ENCODE data around the gene APBA2.

APBA2 gene

DNA sequence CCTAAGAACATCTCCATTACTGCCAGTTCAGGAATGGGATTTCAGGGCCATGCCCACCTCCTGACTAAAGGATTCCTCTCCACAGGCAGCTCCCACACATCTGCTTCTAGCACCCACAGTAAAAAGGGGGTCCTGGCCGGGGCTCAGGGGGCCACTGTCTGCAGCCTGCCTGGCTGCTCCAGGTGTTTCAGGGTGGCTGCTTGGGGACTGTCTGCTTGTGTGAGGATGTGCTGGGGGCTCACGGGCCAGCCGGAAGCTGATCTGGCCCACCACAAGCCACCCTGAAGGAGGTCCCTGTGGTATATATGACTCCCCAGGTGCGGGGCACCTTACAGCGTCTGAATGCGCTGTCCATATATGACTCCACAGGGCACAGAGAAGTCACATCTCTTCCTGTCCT is 248.5 kb downstream of the APBA2 start:
- DNase-seq (ENCODE audit: low read depth): no peak

DNA sequence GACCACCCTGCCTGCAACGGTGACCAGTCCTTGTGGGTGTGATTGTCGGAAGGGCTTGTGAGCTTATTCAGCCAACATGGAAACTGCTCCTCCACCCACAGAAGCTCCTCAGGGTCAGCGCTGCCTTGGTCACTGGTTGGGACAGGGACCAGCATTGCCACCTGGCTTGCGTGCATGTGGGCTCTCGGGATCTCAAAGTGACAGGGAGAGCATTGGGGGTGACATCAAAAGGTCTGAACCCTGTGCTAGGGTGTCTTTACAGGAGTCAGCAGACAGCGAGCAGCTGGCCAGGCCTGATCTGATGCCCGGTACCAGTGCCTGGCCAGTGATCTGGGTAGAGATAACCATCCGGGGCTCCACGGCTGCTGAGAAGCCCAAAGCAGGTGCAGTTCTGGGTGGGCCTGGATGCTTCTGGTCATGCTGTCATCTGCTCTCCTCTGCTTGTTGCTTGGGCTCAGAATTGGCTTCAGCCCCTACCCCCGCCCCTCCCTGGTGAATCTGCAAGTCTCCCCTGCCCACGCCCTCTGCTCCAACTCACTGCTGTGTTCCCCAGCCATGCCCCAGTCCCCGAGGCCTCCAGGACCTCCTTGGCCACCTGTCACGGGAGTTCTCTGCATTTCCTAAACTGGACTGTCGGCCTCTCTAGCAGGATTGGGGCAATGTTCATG is 249.0 kb downstream of the APBA2 start:
- DNase-seq (ENCODE audit: low read depth): no peak

DNA sequence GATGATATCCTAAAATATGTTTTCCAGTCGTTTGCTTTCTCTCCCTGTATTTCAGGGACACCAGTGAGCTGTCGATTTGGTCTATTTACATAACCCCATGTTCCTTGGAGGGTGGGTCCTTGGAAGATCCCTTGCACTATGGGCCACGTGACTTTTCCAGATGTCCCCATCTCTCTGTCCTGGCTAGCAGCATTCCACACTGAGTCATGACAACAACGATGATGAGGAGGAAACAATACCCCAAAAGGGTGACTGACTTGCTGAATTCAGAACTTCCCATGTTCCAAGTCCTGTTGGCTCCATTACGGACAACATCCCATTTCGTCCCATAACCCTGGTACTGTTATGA is 249.5 kb downstream of the APBA2 start:
- no peak for DNase-seq (ENCODE audit: low read depth)

DNA sequence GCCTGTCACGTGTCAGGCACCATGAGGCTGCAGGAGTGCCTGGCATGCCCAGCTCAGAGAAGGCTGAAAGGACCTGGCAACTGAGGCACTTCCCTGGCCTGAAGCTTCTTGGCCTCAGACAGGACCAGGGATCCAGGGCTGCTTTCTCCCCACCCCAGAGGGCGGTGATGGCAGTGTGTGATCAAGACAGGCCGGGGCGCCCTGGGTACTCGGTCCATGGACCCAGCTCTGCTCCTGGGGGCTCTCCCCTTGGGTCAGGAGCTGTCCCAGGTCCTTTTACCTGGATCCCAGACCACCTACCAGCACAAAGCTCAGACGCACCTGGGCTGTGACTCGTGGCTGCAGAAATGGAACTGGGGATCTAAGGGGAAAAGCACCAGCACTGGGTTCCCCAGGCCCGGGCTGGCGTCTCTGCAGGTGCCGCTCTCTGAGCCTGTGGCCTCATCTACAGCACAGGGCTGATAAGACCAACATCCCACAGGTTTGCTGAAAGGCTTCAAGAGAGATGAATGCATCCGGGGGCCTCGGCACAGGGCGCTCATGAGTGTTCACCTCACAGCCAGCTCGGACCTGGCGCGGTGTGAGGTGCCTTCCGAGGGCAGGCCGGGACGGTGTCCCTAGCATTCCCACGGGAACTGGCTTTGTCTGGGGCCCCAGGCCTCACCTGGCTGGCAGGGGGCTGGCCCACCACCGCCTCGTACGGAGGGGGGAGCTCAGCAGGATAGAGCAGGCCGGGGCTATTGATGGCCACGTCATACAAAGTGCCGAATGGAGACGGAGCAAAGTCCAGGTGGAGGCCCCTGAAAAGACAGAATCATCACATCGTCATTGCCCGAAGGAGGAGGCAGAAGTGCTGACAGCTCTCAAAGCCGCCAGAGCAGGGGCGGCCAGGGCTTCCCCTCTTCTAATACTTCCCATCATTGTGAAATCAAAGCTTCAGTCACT is 250.2 kb downstream of the APBA2 start:
- DNase-seq (ENCODE audit: low read depth): no peak

DNA sequence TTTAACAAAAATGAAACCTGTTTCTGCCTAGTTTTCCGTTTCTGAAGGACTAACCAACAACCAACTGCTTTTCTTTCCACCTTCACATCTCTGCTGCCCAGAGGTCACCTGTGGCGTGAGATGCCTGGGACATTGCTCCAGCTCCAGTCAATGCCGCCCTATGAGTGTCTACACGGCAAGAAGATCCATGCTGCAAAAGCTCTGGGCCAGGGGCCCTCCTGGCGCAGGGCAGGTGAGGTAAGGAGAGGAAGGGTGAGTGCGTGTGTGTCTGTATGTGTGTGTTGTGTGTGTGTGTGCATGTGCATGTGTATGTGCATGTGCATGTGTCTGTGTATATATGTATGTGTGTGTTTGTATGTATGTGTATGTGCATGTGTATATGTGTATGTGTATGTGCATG is 252.5 kb downstream of the APBA2 start:
- no peak for DNase-seq (ENCODE audit: low read depth)

DNA sequence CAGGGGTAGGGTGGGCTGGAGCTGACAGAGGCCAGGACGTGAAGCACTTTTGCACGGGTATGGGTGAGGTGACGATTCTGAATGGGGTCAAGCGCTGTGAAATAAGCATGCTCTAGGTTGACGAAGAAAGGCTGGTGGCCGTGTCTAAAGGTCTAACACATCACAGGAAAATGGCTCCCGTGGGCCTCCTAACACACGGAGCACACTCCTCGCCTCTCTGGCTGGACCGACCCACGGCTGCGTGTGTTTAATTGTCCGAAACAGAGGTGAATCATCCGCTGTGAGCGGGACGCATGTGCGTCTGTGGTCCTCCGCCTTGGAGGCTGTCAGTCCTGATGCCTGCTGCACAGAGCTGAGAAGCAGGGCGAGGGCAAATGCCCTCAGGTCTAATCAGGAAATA is 253.3 kb downstream of the APBA2 start:
- DNase-seq (ENCODE audit: low read depth): no peak

DNA sequence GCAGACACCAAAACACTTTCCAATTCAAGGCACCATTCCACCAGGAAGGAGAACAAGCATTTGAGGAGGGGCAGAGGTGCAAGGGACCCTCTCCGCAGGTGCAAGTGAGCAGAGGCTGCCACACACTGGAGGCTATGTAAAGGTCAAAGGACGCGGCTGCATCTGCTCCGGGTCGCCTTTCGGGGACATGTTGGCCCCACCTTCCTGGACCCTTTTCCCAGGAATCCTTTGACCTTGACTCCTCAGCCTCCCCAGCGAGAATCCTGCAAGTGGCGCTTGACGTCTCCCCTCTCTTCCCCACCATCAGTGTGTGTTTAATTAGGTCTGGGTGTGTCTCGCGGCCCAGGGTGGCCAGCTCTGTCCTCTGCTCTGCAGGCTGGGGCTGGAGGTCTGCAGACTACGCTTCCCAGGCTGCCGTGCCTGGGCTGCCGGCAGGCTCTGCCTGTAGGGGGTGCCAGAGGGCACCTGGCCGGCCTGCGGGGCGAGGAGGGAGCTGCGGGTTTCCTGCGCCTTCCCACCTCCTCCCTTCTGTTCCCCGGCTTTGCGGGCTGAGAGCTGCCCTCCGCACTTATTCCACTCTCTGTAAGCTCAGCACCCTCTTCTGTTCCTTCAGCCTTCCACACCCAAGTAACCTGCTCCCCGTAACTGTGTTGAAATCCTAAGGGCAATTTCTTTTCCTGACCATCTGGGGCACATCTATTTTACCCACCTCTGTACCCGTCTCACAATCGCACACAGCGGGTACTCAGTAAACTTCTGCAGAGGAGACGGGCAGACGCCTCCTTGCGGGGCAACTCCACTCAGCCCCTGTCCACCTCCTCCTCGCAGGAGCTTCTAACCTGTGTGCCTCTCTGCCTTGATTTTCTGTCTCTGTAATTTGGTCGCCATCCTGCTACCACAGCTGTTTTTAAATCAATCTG is 254.0 kb downstream of the APBA2 start:
- DNase-seq (ENCODE audit: low read depth): peak; percentile 17

DNA sequence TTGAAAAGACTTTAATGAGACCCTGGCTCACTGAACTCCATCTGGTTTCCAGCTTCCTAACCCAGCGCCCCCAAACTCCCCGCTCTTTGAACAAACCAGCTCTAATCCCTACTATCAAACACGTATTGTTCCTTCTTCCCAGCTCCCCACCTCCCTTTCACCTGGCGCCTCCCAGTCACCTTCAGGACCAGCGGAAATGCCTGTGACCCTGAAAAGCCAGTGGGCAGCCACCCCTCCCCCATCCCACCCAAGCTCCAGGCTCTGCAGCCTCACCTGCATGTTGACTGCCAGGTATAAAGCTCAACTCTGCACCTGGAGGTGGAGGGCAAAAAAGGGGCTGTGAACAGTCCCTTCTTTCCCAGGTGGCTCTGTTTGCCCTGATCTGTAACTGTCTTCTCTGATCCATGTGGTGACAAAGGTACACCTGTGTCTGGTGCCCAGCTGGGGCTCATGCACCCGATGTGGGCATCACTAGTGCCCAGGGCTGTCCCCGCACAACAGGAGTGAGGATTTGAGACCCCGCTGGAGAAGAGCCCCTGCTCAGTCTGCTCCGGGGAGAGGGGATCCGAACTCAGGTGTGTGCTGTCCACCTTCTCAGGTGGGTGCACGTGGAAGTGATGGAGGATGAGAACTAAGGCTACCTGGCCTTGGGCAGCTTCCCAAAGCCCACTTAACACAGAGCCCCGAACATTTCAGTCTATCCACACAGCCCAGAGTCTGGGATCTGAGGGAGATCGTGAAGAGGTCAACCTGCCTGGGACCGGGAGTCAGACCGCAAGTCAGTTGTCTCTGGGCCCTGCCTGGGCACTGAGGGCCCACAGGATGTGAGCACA is 254.9 kb downstream of the APBA2 start:
- no peak for DNase-seq (ENCODE audit: low read depth)

DNA sequence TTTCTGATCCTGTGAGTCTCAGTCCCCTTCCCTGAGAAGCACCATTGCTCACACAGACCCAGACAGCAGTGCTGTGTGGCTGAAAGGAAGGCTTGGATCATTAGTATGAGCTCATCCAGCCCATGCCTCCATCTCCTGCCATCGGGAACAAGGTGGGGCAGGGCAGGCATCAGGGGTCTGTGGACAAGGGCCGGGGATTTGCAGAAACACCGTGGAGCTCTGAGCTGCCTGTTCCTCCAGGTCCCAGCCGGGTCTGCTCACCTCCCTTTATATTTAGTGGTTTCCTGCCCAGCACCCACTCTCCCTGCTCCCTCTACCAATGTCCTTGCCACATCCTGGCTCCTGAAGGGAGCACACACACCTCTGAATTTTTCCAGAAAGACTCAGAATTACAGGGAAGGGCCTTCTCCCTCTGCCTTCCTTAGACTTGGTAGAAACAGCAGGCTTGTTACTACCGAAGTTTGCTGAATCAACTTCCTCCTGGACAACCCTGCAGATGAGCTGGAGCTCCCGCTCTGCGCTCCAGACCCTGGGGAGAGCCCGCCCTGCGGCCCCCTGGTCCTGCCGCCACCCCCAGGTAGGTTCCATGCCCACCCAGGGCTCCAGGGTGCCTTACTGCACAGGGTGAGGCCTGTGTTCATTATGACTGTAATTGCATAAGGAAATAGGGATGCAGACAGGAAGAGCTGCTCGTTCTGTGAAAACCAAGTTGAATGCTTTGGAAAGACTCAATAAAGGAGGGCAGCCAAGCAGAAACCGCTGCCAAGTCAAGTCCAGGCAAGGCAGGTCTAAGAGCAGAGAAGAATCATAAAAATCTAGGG is 255.7 kb downstream of the APBA2 start:
- no peak for DNase-seq (ENCODE audit: low read depth)

DNA sequence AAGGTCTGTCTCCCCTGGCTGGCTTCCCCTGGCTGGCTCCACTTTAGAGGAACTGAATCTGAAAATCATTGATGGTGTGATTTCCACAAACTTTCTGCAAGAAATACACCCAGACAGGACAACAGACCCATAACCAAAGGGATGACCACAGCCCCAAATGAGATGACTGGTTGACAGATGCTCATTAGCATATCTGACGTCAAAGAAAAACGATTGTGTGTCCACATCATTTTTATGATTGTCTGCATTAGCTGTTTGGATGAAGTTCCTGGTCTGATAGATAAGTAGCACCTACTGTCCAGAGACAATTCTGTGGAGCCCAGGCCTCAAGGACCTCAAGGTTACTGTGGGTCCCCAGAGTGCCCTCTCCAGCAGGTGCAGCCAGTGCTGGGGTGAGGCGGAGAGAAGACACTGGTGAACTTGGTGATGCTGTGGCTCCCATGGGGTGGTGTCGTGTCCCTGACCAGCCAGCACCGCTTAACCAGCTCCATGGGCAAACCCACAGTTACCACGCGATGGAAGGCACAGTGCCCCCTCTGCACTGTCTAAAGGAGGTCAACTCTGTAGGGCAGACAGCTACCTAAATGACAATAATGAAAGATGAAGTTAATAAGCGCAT is 256.5 kb downstream of the APBA2 start:
- no peak for DNase-seq (ENCODE audit: low read depth)

DNA sequence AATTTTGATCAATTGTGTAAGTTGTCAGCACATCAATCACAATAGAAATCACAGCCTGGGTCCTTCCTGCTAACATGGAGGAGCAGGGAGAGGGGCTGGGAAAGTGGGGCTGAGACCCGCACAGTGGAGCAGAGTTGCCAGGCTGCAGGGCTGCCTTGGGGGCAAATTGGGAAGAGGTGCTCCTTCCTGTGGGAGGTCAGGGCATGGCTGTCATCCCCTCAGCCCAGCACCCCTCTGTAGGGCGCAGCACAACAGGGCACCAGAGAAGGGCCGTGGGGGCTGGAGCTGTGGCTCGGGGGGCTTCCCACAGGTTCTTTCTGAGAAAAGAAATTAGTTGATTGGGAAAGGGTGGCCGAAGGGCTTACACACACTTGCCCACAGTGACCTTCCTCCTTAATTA is 257.5 kb downstream of the APBA2 start:
- no peak for DNase-seq (ENCODE audit: low read depth)

DNA sequence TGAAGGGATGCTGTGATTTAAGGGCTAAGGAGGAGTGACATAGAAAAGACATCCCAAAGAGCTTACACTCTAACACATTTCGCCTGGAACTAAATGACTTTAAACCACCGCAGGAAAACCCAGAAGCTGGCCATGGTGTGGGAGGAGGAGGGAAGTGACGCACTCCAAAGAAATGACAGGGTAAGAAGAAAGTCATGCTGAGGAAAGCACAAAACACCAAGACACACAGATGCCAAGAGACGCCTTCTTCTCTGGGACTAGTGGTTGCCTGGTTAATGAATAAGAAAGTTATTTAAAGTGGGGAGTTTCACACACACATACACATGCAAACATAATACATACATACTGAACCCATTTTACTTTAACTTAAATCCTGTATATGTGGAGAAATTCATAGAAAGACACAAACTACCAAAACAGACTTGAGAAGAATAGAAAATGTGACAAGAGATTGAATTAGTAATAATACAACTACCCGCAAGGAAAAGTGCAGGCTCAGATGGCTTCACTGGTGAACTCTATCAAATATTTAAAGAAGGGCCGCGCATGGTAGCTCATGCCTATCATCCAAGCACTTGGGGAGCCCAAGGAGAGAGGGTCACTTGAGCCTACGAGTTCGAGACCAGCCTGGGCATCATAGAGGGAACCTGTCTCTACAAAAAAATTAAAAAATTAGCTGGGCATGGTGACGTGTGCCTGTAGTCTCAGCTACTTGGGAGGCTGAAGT is 258.3 kb downstream of the APBA2 start:
- no peak for DNase-seq (ENCODE audit: low read depth)

DNA sequence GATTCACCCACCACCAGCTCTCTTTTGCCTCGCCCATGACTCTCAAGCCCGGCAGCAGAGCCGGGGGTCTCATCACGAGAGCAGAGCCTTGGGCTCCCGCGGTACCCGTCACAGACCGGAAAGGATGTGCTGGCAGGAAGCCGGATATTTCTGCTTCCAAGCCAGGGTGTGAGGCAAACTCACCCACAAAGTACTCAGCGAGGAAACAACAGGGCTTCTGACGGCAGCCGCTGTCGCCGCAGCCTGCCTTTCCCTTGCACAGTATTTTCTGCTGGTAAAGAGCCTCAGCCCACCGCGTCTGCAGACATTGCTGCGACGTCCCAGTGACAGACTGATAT is 263.9 kb downstream of the APBA2 start:
- DNase-seq (ENCODE audit: low read depth): no peak

DNA sequence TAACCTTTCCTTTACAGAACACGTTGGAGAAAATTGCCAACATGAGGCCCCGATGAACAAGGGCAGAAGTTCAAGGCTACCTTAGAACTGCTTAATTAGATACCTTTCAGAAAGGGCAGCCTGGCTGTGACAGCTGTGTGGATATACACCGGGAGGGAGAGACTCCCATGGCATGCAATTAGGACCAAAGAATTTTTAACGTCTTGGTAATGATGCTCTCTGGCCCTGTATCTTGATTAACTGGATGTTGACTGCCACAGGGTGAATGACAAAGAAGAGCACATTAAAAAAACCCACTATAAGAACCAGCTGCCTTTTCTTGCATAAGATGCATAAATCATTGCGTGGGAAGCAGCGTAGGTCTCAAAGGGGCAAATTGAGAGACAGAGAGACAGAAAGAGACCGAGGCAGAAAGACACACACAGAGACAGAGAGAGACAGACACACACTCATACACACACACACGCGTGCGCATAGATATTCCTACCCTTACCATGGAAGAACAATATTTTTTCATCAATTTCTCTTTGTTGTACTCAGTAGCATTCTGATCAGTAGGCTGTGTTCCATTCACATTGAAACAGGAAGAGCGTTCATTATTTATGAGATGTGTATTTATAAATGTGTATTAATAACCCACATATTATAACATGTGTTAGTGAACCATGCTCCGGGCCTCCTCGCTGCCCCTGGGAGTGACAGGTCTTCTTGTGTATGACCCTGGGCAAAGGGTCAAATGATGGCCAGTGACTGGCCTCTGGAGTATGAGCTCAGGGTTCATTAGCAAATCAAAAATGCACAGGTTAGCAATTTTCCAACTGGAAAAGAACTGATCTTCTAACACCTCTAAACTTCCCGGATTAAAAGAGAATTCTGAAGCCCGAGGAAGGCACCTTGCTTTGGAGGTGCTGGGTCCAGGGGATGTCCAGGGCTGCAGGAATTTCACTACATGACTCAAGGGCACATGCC is 265.0 kb downstream of the APBA2 start:
- no peak for DNase-seq (ENCODE audit: low read depth)

DNA sequence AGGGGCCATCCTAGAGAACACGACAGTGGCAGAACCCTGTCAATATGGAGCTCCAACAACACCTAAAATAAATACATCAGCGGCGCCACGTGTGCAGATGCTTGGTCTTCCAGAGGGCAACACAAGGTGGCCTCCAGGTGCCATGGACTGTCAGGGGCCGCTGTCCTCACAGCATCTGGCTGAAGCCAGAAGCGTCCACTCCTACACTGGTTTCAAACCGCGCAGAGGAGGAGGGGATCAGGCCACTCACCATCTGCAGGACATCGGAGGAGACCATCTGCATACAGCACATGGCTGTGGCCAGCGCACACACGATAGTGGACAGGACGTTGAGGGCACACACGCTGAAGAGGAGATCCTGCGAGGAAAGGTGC is 265.7 kb downstream of the APBA2 start:
- DNase-seq (ENCODE audit: low read depth): no peak

DNA sequence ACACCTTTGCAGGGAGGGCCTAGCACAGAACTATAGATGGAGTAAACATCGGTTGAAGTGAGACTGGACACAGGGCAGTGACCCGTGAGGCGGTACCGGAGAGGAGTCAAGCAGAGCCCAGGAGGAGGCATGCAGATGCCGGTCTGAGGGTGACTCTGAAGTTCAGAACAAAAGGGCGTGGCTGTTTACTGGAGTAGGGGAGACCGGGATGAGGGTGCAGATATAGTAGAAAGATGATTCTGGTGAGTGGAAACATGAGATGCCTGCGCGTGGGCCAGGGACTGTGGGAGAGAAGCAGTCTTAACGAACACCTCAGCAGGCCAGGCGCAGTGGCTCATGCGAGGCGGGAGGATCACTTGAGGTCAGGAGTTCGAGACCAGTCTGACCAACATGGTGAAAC is 270.7 kb downstream of the APBA2 start:
- no peak for DNase-seq (ENCODE audit: low read depth)

DNA sequence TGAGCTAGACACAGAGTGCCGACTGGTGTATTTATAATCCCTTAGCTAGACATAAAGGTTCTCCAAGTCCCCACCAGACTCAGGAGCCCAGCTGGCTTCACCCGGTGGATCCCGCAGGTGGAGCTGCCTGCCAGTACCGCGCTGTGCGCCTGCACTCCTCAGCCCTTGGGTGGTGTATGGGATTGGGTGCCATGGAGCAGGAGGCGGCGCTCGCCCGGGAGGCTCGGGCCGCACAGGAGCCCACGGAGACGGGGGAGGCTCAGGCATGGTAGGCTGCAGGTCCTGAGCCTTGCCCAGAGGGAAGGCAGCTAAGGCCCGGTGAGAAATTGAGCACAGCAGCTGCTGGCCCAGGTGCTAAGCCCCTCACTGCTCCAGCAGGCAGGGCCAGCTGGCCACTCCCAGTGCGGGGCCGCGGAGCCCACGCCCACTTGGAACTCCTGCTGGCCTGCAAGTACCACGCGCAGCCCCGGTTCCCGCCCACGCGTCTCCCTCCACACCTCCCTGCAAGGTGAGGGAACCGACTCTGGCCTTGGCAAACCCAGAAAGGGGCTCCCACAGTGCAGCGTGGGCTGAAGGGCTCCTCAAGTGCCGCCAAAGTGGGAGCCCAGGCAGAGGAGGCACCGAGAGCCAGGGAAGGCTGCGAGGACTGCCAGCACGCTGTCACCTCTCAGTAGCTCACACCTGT is 274.1 kb downstream of the APBA2 start:
- DNase-seq (ENCODE audit: low read depth): no peak

DNA sequence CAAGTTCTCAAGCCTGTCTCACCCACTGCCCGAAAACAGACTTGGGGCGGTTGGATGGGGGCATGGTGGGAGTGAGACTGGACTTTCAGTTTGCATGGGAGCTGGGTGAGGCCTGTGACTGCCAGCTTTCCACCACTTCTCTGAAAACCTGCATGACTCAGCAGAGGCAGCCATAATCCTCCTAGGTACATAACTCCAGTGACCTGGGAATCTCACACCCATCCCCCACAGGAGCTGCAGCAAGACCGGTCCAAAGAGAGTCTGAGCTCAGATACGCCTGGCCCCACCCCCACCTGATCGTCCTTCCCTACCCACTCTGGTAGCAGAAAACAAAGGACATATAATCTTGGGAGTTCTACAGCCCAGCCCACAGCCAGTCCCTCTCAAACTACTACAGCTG is 276.6 kb downstream of the APBA2 start:
- no peak for DNase-seq (ENCODE audit: low read depth)

Measured in stimulated activated CD8-positive, alpha-beta memory T cell treated with anti-CD3 and anti-CD28 coated beads, Interleukin-15, amount 100 ng/mL, for 1 hour (primary cell).